Body of pancreas (tissue), 4 donors: ENCODE data around the gene PA2G4.

Experiments
- CTCF ChIP-seq, 7 experiments: fragments of 450-650 bp in 4 of 7; fragments of 200-600 bp in 3 of 7; sonication (generic) in 3 of 7; IDR thresholded peaks; one replicate each; pipeline ENCODE4 v1.5.1; 2016 to 2019; ENCODE audit warnings: antibody characterized with exemption in 7 of 7
- POLR2A ChIP-seq, 3 donors: fragments of 450-650 bp; IDR thresholded peaks; one replicate each; pipeline ENCODE4 v1.6.1; 2016; ENCODE audit warnings: antibody characterized with exemption in 3 of 3, mild to moderate bottlenecking in 2 of 3

DNA sequence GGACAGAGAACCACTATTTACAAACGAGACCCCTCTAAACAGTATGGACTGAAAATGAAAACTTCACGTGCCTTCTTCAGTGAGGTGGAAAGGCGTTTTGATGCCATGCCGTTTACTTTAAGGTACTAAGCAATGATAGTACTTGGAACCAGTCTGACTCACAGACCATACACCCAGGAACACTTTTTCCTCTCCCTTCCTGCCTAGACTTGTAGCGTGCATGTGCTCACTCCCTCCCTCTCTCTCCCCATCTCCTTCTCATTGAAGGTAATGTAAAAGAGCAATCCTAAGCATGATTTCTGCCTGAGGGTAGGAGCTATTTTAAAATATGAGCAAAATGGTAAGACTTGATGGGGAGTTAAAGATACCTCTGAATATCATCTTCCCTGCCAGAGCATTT is 6.2 kb downstream of the PA2G4 start:
- TF ChIP-seq POLR2A (IDR thresholded peaks at IDR 0.05) (no peak), CTCF (IDR thresholded peaks at IDR 0.05) (no peak)
